ENCODE measurements around the gene TAPT1.

DNA sequence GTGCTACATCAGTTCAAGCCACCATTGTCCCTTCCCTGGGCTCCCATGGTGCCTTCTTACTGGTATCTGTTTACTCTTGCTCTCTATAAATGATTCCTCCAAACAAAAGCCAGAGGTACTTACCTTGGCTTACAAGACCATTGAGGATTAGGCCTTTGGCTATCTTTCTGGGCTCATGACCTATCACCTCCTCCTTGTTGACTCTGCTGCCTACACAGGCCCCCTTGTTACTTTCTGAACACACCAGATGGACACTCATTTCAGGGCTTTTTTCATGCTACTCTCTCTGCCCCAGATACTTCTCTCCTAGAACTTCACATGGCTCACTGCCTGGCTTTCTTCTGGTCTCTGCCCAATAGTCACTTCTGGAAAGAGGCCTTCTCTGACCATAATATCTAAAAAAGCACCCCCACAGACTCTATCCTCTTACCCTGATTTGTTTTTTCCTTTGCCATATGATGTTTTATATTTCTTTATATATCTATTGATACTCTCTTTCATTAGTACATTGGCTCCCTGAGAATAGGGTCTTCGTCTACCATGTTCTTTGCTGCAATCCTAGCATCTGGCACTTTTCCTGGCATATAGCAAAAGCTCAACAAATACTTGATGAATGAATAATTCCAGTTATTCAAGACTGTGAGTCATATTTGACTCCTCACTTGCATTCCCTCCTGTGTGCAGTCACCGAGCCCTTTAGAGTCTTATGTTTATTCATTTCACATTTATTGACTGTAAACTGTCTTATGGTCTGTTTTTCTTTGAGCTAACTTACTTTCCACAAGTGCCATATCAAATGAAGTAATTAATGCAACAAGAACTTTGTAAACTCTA is 27.1 kb upstream of the TAPT1 start:
- TF ChIP-seq, protein P1, sequence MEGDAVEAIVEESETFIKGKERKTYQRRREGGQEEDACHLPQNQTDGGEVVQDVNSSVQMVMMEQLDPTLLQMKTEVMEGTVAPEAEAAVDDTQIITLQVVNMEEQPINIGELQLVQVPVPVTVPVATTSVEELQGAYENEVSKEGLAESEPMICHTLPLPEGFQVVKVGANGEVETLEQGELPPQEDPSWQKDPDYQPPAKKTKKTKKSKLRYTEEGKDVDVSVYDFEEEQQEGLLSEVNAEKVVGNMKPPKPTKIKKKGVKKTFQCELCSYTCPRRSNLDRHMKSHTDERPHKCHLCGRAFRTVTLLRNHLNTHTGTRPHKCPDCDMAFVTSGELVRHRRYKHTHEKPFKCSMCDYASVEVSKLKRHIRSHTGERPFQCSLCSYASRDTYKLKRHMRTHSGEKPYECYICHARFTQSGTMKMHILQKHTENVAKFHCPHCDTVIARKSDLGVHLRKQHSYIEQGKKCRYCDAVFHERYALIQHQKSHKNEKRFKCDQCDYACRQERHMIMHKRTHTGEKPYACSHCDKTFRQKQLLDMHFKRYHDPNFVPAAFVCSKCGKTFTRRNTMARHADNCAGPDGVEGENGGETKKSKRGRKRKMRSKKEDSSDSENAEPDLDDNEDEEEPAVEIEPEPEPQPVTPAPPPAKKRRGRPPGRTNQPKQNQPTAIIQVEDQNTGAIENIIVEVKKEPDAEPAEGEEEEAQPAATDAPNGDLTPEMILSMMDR (IDR thresholded peaks at IDR 0.05), result no peak
- no peak for TF ChIP-seq POLR2A (IDR thresholded peaks at IDR 0.05)
